Stimulated activated CD4-positive, alpha-beta T cell treated with anti-CD3 and anti-CD28 coated beads, Interleukin-1b, Interleukin-23, amount 100 ng/mL, for 1 hour (primary cell): ENCODE measurements around the gene VOPP1.
"Not testable (repeated sequence)": the region's sequence is repeated elsewhere in the genome, so short reads cannot be mapped to it uniquely, and the experiment has no call there.

ENCODE experiments used
- DNase-seq, 2 donors: peaks; one replicate each; pipeline ENCODE4 v3.0.0-alpha.2; 2020; ENCODE audit warnings: low read depth in 2 of 2

VOPP1 gene

DNA sequence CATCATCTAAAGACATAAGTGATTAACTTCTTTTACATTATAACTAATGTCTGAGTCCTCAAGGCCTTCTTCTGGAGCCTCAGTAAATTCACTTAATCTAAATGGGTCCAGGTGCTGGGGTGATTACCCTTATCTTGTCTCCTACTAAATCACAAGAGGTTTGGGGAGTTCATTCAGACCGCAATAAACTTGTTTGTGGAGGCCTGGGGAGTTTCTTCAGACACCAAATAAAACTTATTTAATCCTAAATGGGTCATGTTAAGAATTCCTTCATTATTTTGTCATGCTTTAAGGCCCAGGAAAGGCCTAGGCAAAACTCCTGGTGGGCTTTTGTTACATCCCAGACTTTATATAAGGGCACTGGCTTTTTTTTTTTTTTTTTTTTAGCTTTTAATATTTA is 62.1 kb downstream of the VOPP1 start:
- DNase-seq = not testable (repeated sequence)

DNA sequence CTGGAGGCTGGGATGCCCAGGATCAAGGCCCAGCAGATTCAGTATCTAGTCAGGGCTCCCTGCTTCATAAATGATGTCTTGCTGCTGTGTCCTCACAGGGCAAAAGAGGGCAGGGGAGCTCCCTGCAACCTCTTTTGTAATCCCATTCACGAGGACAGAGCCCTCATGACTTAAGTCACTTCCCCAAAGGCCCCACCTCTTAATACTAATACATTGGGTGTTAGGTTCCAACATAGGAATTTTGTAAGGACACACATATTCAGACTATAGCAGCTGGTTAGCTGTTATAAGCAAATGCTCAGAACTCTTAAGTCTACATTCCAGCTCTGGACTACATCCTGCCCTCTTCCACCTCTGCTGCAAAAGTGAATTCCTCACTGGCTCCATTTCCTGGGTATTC is 63.0 kb downstream of the VOPP1 start:
- no peak for DNase-seq

DNA sequence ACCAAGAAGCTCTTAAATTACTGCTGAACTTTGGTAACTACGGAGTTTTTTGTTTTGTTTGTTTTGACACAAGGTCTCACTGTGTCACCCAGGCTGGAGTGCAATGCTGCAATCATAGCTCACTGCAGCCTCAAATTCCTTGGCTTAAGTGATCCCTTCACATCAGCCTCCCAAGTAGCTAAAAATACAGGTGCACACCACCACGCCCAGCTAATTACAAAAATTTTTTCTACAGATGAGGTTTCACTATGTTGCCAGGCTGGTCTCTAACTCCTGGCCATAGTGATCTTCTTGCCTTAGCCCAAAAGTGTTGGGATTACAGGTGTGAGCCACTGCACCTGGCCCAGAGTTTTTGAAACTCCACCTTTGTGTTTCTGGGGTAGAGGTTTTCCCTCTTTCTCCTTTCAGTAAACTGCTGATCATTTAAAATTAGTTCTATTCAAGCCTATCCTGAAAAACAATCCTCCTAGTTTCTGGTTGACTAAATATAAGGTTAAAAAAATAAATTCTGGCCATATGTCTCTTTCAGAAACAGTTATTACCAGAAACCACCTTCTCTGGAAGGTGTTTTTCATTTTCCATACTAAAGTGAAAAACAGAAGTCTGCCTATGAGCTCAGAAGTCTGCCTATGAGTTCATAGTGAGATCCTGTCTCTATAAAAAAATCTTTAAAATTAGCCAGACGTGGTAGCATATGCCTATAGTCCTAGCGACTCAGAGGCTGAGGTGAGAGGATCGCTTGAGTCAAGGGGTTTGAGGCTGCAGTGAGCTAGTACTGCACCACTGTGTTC is 63.9 kb downstream of the VOPP1 start:
- no peak for DNase-seq

DNA sequence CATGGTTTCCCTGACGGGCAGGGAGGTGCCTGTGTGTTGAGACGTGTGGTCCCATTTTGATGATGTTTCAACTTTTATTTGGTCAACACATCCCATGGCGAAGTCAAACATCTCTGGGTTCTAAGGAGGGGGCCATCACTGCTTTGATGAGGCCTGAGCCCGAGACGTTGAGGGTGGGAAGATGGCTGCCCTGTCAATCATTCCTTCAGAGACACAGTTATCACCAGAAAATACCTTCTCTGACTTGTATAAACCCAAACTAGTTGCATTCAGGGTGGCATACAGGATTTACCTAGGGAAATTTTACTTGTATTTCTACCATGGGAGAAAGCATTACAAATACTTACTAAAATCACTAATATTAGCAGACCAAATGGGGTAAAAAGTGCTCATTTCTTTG is 64.6 kb downstream of the VOPP1 start:
- DNase-seq = no peak

DNA sequence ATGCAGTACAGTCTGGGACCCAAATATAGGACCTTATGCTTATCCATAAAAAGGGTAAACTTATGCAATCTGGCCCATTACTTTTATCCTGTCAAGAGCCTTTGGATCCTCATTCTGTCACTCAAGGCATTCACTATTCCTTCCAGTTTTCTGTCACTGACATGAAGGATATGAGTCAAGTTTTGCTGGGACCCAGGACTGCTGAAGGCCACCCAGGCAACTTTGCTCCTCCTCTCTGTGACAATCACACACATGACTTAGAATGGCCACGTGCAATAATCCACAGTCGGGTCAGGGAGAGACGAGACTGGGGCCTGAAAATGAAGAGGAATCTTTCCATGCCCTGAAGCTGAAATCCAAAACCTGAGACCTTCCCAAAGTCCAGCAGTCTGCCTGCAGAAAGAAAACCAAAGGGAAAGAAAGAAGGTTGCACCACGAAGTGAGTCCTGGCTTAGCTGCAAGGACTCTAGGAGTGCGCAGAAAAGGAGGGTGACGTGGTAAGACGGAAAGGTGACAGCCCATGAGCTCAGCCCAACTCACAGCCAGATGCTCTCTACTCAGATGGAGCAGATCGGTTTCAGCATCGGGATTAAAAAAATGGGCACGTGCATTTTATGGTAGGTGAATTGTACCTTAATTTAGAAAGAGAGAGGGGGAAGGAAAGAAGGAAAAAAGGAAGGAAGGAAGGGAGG is 67.2 kb downstream of the VOPP1 start:
- no peak for DNase-seq

DNA sequence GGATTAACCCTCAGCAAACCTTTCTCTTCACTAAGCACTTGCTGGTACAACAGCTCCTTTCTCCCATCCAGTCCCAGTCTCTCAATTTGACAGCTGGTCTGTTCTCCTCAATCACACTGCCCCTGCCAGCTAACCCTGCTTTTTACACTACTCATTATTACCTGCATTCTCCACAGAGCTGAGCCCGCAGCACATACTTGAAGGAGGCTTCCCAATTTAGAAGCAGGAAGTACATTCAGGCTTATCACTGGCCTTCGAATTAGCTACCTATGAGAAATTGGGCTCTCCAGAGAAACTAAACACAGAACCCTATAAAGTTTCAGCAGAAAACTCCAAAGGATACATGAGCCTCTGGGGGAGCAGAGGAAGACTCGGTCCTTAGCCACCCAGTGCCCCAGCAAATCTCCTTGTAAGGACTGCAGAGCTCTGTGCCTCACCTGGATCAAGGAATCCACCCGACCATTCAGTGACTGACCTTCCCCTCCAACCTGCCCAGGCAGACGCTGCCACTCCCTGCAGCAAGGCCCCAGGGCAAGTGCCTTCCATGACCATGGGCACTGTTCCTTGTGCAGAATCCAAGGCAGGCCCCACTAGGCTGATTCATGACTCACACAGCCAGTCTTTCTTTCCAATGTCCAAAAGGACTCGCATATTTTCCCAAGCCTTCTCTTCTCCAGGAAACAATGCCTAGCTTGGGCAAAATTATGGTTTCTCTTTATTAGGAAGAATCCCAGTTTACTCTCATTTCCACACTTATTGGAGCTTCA is 68.0 kb downstream of the VOPP1 start:
- no peak for DNase-seq

DNA sequence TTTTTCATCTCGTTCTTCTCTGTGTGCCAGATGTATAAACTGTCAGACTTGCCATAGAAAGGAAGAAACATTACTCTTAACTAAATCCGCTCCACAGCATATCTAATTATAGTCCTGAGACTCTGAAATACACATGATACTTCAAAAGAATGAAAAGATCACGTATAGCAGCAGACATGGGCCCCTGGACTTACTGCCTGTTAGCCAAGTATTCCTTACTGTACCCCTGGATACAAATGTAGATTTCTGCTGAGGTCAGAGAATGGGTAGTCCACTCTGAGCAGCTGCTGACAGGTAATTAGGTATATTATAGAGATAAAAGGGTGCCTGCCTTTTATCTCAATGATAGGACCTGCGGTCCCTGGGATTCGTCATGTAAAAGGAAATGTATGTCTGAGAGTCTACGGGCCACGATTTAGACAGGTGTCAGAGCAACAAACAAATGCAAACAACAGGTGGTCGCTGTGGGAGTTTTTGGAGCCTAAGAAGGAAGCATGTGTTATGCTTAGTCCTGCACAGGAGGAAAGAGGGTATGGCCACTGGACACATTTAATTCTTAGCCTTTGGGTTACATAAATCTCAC is 69.4 kb downstream of the VOPP1 start:
- no peak for DNase-seq

DNA sequence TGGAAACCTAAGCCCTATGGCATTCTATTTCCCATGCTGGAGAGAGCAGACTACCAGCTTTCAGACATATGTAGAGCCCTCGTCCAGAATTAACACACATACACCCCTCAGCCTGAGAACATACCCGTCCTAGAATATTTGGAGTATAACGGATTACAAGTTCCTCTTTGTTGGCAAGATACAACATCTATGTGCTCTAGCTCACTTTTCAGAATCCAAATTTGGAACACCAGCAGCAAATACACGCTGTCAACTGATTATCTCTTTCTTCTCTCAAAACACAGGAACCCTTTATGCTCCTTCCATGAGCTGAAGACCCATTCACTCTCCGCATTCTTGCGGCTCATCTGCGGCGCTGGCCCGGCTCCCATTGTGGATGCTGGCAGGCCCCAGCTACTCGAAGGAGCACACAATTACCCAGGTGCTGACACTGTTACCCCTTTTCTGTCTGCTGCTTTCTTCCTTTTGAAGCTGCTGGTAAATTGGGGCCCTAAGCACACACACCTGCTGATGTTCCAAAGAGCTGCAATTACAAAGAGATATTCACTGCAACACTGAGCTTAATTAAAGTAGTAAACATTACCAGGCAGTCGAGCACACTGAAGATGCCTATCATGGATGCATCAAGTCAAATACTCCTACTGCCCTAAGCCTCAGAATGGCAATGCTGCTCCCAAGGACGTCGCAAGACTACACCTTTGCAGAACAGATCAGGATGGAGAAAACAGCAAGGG is 70.0 kb downstream of the VOPP1 start:
- no peak for DNase-seq

DNA sequence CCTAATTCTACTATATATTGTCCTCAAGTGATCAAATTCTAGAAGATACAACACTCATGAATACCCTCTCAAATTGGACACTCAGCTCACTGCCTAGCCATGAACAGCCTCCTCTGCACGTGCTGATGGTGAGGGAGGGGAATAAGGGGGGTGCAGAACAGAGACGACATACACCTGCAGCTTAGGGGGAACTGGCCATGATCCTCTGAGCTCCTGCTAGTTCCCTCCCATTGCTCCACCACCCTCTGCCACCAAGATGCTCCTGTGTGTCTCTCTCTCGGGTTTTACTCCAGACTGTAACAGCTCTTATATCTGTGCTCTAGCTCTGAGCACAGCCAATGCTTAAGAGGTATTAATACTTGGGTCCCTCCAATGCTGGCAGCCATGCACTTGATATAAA is 70.7 kb downstream of the VOPP1 start:
- no peak for DNase-seq

DNA sequence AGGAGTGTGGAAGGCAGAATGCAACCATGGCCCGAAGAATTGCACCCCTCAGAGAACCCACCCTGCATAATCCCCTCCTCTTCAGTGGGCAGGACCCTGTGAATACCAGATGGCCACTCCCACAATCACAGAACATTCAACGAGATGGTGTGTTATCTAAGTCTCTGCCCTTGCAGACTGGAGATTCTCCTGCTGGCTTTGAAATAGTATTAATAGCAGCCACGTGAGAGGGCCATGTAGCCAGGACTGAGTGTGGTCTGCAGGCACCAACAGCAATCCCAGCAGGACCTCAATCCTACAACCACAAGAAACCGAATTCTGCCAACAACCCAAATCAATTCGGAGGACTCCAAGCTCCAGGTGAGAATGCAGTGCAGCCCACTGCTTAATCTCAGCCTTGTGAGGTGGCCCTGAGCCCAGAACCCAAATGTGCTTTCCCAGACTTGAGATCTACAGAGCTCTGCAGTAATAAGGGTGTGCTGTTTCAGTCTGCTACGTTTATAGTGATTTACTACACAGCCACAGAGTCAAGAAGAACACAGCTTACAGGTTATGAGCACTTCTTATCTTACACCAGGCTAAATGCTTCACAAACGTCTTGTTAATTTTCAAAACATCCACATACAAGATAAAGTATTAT is 72.1 kb downstream of the VOPP1 start:
- DNase-seq = no peak

DNA sequence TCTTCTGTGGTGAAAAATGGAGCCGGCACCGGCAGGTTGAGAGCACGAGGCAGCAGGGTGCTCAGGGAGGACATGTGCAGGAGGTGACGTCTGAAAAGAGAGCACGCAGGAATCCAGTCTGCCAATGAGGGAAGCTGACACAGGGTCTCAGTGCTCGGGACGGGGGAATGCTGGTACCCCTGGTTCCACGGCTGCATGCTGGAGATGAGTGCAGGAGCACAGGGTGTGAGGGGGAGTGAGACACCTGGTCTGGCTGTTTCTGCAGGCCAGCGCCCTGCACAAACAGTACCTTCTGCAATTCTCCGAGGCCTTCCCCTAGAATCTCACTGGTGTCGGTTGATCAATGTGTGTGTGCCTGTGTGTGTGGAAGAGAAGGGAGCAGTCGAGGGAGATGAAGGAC is 72.7 kb downstream of the VOPP1 start:
- no peak for DNase-seq

DNA sequence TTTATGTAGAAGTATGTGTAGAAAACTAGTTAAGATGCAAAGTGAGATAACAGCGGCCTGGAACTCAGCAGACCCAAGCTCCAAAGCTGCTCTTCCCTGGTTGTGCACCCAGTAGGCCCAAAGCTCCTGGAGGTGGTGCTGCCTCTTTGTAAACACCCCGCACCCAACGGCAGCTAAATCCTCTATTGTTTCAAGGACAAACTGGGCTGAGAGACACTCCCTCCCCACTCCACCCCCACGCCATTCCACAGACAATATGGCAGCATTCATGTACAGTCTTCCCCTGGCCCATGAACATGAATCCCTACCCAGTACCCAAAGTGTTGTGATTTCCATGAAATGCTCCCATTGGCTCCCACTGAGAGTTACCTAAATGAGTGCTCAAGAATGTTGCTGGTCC is 73.5 kb downstream of the VOPP1 start:
- DNase-seq = no peak

DNA sequence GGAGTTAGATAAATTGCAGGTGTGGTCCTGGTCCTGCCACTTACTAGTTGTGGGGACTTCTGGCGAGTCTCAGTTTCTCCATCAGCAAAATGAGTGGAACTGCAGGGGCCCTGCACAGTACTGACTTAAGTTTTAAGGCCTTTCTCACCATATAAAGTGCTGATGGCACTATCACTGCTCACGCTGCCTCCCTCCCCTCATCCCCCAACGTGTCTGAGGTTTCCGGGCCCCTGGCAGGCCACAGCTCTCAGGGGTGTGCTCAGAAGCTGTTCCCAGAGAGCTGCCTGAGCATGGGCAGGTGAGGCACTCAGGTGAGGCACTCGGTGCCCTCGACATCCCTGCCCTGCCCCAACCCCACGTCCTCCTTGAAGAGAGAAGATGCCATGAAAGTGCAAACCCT is 74.2 kb downstream of the VOPP1 start:
- DNase-seq = no peak

DNA sequence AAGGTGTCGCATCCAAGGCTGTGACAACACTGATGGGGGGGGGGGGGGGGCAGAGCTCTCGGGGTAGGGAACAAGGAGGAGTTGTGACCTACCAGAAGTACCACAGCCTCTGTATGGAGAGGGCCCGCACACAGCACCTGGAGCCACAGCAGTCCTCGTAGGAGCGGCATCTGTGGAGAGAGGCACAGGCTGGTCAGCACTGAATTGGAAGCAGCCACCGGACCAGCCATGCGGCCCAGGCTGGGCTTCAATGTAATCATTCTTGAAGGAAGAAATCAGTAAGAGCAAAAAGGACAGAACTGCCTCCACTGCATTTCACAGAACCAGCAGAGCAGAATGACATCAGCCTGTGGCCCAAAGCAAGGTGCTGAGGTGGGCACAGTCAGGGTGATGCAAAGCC is 74.8 kb downstream of the VOPP1 start:
- no peak for DNase-seq

DNA sequence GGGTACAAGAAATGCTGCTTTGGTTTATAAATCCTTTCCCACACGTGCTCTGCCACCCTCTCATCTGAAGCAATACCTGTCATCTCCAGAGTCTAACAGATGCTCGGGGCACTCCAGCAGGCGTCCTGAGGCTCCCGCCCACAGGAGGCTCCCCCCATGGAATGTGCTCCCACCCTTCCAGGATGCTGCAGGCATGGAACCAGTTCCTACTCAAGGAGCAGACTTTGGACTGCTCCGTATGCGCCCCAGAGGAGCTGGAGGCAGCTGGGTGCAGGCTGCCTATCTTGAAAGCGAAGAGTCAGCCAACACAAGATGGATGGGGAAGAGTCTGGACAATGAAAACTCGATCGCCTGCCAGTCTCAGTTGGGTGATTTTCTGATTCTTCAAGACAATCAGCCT is 75.4 kb downstream of the VOPP1 start:
- DNase-seq = no peak

DNA sequence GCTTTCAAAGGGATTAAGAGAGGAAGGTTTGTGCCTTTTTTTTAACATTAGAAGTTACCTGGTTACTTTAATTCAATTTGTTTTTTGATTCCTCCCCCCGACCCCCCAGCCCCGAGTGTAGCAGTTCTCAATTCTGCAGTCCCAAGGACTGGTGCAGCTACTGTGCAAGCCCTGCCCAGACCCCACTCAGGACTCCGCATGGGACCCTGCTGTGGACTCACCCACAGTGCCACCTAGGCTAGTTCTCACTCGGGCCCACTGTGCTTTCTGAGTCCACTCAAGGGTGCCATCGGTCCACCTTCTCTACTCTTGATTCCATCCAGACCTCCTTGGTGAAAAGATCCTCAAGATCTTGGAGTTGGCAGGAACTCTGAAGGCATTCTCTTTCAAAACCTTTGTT is 77.4 kb downstream of the VOPP1 start:
- DNase-seq = no peak

DNA sequence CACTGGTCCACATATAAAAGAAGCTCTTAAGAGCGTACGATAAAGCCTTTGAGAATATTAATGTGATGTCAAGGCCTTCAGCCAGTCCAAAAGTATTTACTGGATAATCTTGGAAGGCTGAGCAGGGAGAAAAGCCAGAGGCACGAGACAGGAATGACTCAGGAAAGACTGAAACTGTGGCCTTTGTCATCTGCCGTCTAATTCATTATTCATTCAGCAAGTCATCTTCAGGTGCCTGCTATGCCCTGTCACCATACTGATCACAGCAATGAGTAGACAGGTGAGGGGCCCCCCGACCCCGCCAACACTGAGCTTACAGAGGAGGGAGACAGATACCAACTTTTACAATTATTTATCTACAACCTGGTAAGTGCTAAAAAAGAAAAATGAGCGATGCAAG is 78.9 kb downstream of the VOPP1 start:
- no peak for DNase-seq

DNA sequence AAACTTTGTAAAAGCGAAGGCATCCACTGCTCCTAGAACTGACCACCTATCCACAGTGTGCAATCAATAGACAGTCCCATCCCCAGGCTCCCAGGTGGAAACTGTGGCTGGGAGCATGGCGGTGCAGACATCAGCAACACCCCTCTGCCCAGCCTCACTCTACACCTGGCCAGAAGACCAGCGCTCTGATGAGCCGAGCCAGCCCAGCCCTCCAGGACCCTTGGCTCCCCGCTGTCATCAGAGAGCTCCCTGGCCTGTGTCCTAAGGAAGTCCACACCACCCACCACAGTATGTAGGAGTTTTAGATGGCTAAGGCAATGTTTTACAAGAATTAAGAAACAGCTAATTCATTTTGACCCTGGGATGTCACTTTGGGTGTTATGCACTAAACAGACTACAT is 81.0 kb downstream of the VOPP1 start:
- no peak for DNase-seq

DNA sequence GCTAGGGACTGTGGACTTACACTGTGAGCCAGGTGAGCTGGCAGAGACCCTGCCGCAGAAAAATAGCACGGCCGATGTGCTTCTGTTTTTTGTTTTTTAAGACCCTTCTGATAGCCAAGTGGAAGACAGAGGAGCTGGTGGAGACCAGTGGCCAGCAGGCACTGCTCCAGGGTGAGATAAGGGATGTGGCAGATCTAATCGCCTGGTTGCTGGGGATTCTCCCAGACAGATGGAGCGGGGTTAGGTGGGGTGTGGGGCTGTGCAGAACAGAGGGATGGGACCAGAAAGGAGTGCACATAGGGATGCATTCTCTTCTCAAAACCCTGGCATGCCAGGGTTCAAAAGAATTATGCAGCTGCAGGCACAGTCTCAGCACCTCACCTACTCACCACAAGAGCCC is 82.2 kb downstream of the VOPP1 start:
- no peak for DNase-seq

DNA sequence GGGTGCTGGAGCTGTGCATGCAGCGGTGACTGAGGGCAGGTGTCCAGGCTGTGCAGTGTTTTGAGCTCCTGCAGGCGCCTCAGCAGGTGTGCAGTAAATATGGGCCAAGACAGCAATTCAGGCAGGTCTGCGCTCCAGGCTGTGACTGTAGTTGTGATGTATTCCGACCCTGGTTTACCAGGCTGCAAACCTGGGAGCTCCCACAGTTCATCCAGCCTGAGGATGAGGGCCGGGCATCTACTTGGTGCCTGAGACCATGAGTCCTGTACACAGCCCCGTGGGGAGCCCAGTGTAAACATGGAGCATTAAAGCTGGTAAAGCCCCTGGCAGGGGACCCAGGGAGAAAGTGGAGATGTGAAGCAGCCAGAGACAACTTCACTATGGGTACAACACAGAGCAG is 82.8 kb downstream of the VOPP1 start:
- no peak for DNase-seq

DNA sequence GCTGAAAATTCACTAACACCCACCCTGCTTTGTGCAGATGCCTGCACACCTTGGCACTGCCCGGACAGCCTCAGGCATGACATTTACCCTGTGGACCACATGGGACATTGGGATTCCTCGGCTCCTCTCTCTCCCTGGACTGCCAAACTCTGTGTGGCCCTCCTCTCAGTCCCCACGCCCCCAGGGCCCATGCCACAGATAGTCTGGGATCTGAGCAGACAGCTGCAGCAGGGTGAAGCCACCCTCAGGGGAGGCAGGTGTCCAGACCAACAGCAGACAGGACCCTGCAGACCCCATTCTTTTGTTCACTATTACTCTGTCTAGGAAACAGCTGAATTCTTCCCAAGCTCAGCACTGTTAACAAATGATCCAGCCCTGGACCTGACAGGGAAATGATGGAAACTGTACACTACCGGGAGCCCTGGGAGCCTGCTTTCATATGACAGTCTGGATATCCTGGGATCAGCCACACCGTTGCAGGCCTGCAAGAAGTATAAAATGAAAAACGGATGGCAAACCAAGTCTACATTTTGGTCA is 83.4 kb downstream of the VOPP1 start:
- no peak for DNase-seq
